GM12864 (cell line): ENCODE data around the gene MICU1.

Source experiments
- DNase-seq: peaks from one replicate; pipeline ENCODE4 v3.0.0-alpha.2; 2011; ENCODE audit warnings: low read depth
- H3K4me3 ChIP-seq: 2 replicates; pipeline ENCODE4 v1.5.1; 2011; ENCODE audit warnings: mild to moderate bottlenecking, low read depth, low read length, control low read depth
- TF ChIP-seq, protein P1 (sequence below): IDR thresholded peaks from 2 replicates; pipeline ENCODE4 v1.5.1; 2011; ENCODE audit warnings: low read depth, mild to moderate bottlenecking, moderate library complexity, low read length, control low read depth, inconsistent platforms; ENCODE audit errors: missing control alignments

Gene MICU1

DNA sequence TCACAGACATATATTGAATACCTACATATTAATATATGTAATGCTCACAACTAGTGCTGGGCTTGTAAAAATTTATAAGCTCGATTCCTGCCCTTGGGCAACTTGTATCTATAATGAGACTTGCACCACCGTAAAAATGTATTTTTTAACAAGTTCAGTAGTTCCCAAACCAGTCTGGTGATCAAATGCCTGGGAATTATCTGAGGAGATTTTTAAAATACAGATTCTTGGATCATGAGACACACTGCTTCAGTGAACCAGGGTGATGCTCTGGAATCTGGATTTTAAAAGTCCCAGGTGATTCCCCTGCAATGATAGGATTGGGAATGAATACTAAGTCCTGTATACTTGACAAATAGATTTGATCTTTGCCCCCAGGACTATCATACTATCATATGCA lies 4.3 kb upstream of the MICU1 start:
- no peak for DNase-seq
- TF ChIP-seq, protein P1, sequence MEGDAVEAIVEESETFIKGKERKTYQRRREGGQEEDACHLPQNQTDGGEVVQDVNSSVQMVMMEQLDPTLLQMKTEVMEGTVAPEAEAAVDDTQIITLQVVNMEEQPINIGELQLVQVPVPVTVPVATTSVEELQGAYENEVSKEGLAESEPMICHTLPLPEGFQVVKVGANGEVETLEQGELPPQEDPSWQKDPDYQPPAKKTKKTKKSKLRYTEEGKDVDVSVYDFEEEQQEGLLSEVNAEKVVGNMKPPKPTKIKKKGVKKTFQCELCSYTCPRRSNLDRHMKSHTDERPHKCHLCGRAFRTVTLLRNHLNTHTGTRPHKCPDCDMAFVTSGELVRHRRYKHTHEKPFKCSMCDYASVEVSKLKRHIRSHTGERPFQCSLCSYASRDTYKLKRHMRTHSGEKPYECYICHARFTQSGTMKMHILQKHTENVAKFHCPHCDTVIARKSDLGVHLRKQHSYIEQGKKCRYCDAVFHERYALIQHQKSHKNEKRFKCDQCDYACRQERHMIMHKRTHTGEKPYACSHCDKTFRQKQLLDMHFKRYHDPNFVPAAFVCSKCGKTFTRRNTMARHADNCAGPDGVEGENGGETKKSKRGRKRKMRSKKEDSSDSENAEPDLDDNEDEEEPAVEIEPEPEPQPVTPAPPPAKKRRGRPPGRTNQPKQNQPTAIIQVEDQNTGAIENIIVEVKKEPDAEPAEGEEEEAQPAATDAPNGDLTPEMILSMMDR, result no peak
- H3K4me3 ChIP-seq, result no peak overlapping the region

DNA sequence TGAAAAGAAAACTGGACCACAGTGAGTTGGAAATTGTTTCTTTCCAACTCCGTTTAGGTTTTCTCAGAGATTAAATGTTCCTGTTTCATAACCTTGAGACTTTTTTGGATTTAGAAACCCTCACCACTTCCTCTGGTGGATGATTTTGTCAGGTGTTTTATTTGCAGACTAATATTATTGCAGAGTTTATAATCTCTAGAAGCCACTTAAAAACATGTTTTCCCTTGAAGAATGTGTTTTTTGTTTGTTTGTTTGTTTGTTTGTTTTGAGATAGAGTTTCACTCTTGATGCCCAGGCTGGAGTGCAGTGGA lies 520 bp upstream of the MICU1 start:
- DNase-seq, result no peak
- peak overlapping the region; percentile 75 for H3K4me3 ChIP-seq
- TF ChIP-seq, protein P1, result no peak

- no peak for DNase-seq
- H3K4me3 ChIP-seq, result peak overlapping the region; percentile 75
- TF ChIP-seq, protein P1, result no peak
These were observed 637 bp downstream of the MICU1 start for GRCh38 chr10:72625276-72625607.

DNA sequence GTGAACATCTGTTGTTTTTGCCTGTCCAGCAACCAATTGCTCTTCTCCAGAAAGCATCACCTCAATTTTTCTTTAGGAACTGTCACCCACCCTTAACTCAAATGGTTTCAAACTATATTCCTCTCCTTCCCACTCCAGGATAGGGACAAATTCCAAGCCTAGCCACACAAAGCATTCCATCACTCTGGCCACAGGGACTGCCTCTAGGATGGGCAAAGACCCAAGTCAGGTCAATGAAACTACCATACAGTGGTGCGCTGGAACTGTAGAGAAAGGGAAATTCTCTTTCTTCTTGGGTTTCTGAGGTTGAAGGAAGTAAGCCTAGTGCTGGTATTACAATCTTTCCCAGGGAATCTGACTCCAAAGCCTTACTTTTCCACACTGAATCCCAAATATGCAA lies 3.6 kb downstream of the MICU1 start:
- no peak overlapping the region for H3K4me3 ChIP-seq
- TF ChIP-seq, protein P1, result no peak
- DNase-seq, result no peak

DNA sequence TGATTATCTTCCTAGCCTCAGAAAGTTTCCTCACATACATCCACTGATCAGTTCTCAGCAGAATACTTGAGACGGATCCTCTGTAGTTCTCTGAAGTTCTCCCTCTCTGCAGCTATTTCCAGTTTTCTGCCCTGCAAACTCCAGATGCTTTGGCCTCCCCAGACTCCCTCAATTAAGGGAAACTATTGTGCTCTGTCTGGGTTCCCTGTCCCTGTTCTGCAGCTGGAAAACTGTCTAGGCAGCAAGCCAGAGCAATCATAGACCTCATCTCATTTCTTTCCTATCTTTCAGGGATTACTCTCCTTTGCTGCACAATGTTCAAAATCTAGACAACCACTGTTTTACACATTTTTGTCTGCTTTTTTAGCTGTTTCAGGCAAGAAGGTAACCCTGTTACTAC lies 9.2 kb downstream of the MICU1 start:
- TF ChIP-seq, protein P1, result no peak
- H3K4me3 ChIP-seq, result no peak overlapping the region
- no peak for DNase-seq

DNA sequence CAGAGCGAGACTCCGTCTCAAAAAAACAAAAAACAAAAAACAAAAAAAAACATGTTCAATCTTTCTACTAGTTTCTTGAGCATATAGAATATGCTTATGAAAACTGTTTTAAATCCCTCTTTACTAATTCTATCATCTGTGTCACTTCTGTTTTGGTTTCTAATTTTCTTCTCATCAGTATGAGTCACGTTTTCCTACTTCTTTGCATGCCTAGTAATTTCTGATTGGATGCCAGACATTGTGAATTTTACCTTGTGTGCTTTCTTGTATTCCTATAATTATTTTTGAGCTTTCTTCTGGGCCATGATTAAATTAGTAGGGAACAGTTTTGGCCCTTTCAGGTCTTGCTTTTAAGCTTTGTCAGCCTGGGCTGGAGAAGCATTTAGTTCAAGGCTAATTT lies 9.9 kb downstream of the MICU1 start:
- H3K4me3 ChIP-seq, result no peak overlapping the region
- TF ChIP-seq, protein P1, result no peak
- DNase-seq, result no peak

DNA sequence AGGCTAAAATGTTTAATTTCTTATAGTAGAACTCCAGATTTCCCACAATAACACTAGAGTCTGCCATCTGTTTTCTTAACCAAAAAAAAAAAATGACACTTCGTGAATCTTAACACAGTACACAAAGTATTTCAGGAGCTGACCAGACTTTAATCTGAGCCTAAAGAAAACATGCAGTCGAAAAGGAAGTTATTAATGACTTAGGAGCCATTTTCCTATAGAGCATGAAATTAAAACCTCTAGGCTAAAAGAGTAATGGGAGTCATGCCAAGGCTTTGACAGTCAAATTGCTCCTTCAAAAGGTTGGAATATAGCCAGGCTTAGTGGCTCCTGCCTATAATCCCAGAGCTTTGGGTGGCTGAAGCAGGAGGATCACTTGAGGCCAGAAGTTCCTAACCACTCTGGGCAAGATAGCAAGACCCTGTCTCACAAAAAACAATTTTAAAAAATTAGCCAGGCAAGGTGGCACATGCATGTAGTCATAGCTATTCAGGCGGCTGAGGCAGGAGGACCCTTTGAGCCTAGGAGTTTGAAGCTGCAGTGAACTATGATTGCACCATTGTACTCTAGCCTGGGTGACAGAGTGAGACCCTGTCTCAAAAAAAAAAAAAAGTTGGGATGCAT lies 13.6 kb downstream of the MICU1 start:
- H3K4me3 ChIP-seq, result no peak overlapping the region
- TF ChIP-seq, protein P1, result no peak
- DNase-seq, result no peak
